Activated B cell treated with CpG ODN at 0.5 μM for 24 hours (primary cell): ENCODE measurements around the gene SLC22A5. TPM values are rescaled to one million over a fixed set of nuclear protein-coding genes. Genes with fewer than 3 reads are reported as not detected.
"Not testable (repeated sequence)": the region's sequence is repeated elsewhere in the genome, so short reads cannot be mapped to it uniquely, and the experiment has no call there.

ENCODE experiments used
- ATAC-seq: fragments of 200-7000 bp; cut with Tn5 transposase; one replicate; pipeline ENCODE4 v1.10.0; 2021; ENCODE audit warnings: low read depth, mild to moderate bottlenecking, moderate library complexity
- CTCF ChIA-PET: fragments of 350-600 bp; sonication (Branson Sonifier 250); formaldehyde crosslinking; loops from one replicate; lab custom pipeline; 2021; ENCODE audit warnings: antibody characterized with exemption; lab: Charles Lee
- POLR2A ChIA-PET: fragments of 350-600 bp; sonication (Branson Sonifier 250); formaldehyde crosslinking; loops from one replicate; lab custom pipeline; 2021; ENCODE audit warnings: antibody characterized with exemption; lab: Charles Lee
- DNase-seq: peaks from one replicate; pipeline ENCODE4 v3.0.0; 2022
- H3K27ac Mint-ChIP-seq: one replicate; pipeline ENCODE4 v1.8.0; 2020; ENCODE audit warnings: mixed read lengths
- H3K27me3 Mint-ChIP-seq: one replicate; pipeline ENCODE4 v1.8.0; 2021; ENCODE audit warnings: mixed read lengths
- H3K36me3 Mint-ChIP-seq: one replicate; pipeline ENCODE4 v1.8.0; 2021; ENCODE audit warnings: low read depth, mixed read lengths
- H3K4me1 Mint-ChIP-seq: one replicate; pipeline ENCODE4 v1.8.0; 2021; ENCODE audit warnings: mixed read lengths
- H3K4me3 Mint-ChIP-seq: one replicate; pipeline ENCODE4 v1.8.0; 2020; ENCODE audit warnings: mild to moderate bottlenecking, mixed read lengths
- H3K9me3 Mint-ChIP-seq: one replicate; pipeline ENCODE4 v1.8.0; 2020; ENCODE audit warnings: mixed read lengths
- CTCF ChIP-seq: fragments of 200-600 bp; IDR thresholded peaks from one replicate; pipeline ENCODE4 v1.8.0; 2022; ENCODE audit warnings: antibody characterized with exemption, mild to moderate bottlenecking
- intact Hi-C: fragments of 100-400 bp; cut with micrococcal nuclease; formaldehyde crosslinking; loops from one replicate; pipeline ENCODE4 v1.15.1; 2024
- total RNA-seq: library from RNA; stranded (reverse); gene quantifications from 2 replicates; pipeline ENCODE4 v1.2.3, GENCODE V29; 2022

The SLC22A5 gene
- total RNA-seq, 1 donor from 2014 or later, result 6.6 TPM

- H3K9me3 Mint-ChIP-seq, result no peaks in the 10 kb centered on the region
- peaks cover 29% of the 10 kb centered on the region for H3K4me1 Mint-ChIP-seq
- no peak for TF ChIP-seq CTCF
- ATAC-seq (no peak), DNase-seq (no peak)
- CTCF ChIA-PET, result no interaction called here
- no peaks in the 10 kb centered on the region for H3K27me3 Mint-ChIP-seq
- H3K4me3 Mint-ChIP-seq, result no peak overlapping the region
- H3K36me3 Mint-ChIP-seq, result peaks cover 2% of the 10 kb centered on the region
- intact Hi-C loops, result no loop called here
- POLR2A ChIA-PET, result interaction anchor here (0.8 to 1.7 kb wide), 3 partner anchors 18 to 102 kb away, joined by 3 to 6 read pairs (median 5); partner anchors contain the start of gene IRF1
- peak overlapping the region; percentile 47 for H3K27ac Mint-ChIP-seq
These were observed 23.7 kb downstream of the SLC22A5 start for GRCh38 chr5:132392978-132393825.

GRCh38 chr5:132394667-132395259 lies 25.3 kb downstream of the SLC22A5 start:
- Mint-ChIP-seq H3K4me1 (peaks cover 29% of the 10 kb centered on the region), H3K4me3 (peak overlapping the region; percentile 59), H3K9me3 (no peaks in the 10 kb centered on the region), H3K36me3 (peaks cover 2% of the 10 kb centered on the region), H3K27me3 (no peaks in the 10 kb centered on the region), H3K27ac (peak overlapping the region; percentile 65)
- POLR2A ChIA-PET, result interaction anchor here (0.8 to 2.9 kb wide), 10 partner anchors 16 to 108 kb away, joined by 3 to 21 read pairs (median 7); partner anchors contain the start of genes IRF1 and SLC22A5
- no peak for TF ChIP-seq CTCF
- CTCF ChIA-PET, result interaction anchor here (0.6 to 2.6 kb wide), 6 partner anchors 8 to 107 kb away, joined by 3 to 18 read pairs (median 4); no protein-coding TSS in a partner anchor
- peak; percentile 91 for ATAC-seq
- no peak for DNase-seq
- intact Hi-C loops, result loop anchor here (2.0 kb wide), 1 partner anchor 16 kb away; no protein-coding TSS in a partner anchor

- Mint-ChIP-seq H3K36me3 (peaks cover 2% of the 10 kb centered on the region), H3K27me3 (no peaks in the 10 kb centered on the region), H3K27ac (no peak overlapping the region), H3K9me3 (no peaks in the 10 kb centered on the region), H3K4me3 (no peak overlapping the region), H3K4me1 (peaks cover 32% of the 10 kb centered on the region)
- no peak for TF ChIP-seq CTCF
- ATAC-seq (no peak), DNase-seq (no peak)
- POLR2A ChIA-PET, result interaction anchor here (2.9 kb wide), 1 partner anchor 93 kb away, joined by 21 read pairs; the partner anchor contains the start of gene IRF1
- intact Hi-C loops, result no loop called here
- CTCF ChIA-PET, result interaction anchor here (2.6 kb wide), 1 partner anchor 105 kb away, joined by 18 read pairs; no protein-coding TSS in a partner anchor
These were observed 27.1 kb downstream of the SLC22A5 start for GRCh38 chr5:132396589-132397031.

- Mint-ChIP-seq H3K27me3 (no peaks in the 10 kb centered on the region), H3K36me3 (peaks cover 2% of the 10 kb centered on the region), H3K4me3 (no peak overlapping the region), H3K27ac (no peak overlapping the region), H3K4me1 (peaks cover 36% of the 10 kb centered on the region), H3K9me3 (no peaks in the 10 kb centered on the region)
- intact Hi-C loops, result no loop called here
- ChIA-PET POLR2A (no interaction called here), CTCF (no interaction called here)
- TF ChIP-seq CTCF, result no peak
- ATAC-seq (no peak), DNase-seq (no peak)
These were observed 27.7 kb downstream of the SLC22A5 start for GRCh38 chr5:132397224-132397623.

GRCh38 chr5:132397936-132398675 lies 28.6 kb downstream of the SLC22A5 start:
- CTCF ChIA-PET, DNase-seq, H3K27ac Mint-ChIP-seq, H3K9me3 Mint-ChIP-seq, POLR2A ChIA-PET, ATAC-seq, H3K36me3 Mint-ChIP-seq, H3K27me3 Mint-ChIP-seq, H3K4me3 Mint-ChIP-seq, intact Hi-C loops: not testable (repeated sequence)
- peaks cover 38% of the 10 kb centered on the region for H3K4me1 Mint-ChIP-seq

- CTCF ChIA-PET, H3K9me3 Mint-ChIP-seq, H3K27ac Mint-ChIP-seq, DNase-seq, H3K4me3 Mint-ChIP-seq, POLR2A ChIA-PET, H3K27me3 Mint-ChIP-seq, ATAC-seq, intact Hi-C loops, H3K36me3 Mint-ChIP-seq: not testable (repeated sequence)
- peaks cover 30% of the 10 kb centered on the region for H3K4me1 Mint-ChIP-seq
These were observed 34.5 kb downstream of the SLC22A5 start for GRCh38 chr5:132404041-132404440.
